ENCODE measurements around the gene MINPP1. TPM values are rescaled to one million over a fixed set of nuclear protein-coding genes. Genes with fewer than 3 reads are reported as not detected.

MINPP1 gene
- total RNA-seq, 1 experiment from 2014 or later: 22.1 TPM

- no peak for TF ChIP-seq ZBTB33 (IDR thresholded peaks at IDR 0.05; ENCODE audit: extremely low read depth, insufficient replicate concordance, low read length)
These were observed 81.1 kb downstream of the MINPP1 start (continued) for GRCh38 chr10:87585565-87586514.

GRCh38 chr10:87589645-87590051, 85.0 kb downstream of the MINPP1 start:
- no peaks in the 10 kb centered on the region for H3K9me3 ChIP-seq (ENCODE audit: control insufficient read depth in 1 of 2, insufficient read depth in 1 of 2, low read depth in 1 of 2, low read length in 2 of 2)
- H2AFZ ChIP-seq (ENCODE audit: low read depth, low read length, poor library complexity, severe bottlenecking): no peak overlapping the region
- POLR2A ChIA-PET: no interaction called here
- TF ChIP-seq JUND (IDR thresholded peaks at IDR 0.05): no peak
- TF ChIP-seq ZFX (IDR thresholded peaks at IDR 0.05): no peak
- TF ChIP-seq REST (IDR thresholded peaks at IDR 0.05; ENCODE audit: low read depth): no peak
- H3K4me2 ChIP-seq (ENCODE audit: low read length): no peak overlapping the region
- BruUV-seq (replicated peaks): no TSS peak
- ATAC-seq: no peak
- H3K27ac ChIP-seq (ENCODE audit: low read depth, low read length): no peak overlapping the region
- no peak overlapping the region for H3K9ac ChIP-seq (ENCODE audit: low read length)
- no peaks in the 10 kb centered on the region for H3K79me2 ChIP-seq (ENCODE audit: insufficient read depth, low read length)
- CTCF ChIA-PET: no interaction called here
- no peak overlapping the region for H3K4me3 ChIP-seq (replicated peaks in 1 of 2; ENCODE audit: low read depth in 1 of 2, low read length in 2 of 2)
- H3K27me3 ChIP-seq (ENCODE audit: insufficient read depth, low read length): no peaks in the 10 kb centered on the region
- H3K36me3 ChIP-seq (ENCODE audit: control insufficient read depth in 1 of 2, insufficient read depth in 2 of 2, low read length in 2 of 2): no peaks in the 10 kb centered on the region
- H3K4me1 ChIP-seq (ENCODE audit: control insufficient read depth in 1 of 2, insufficient read depth in 2 of 2, low read length in 2 of 2): peaks cover 11 to 12% of the 10 kb centered on the region in 2 experiments
- H3K9me2 ChIP-seq (ENCODE audit: insufficient read depth): no peaks in the 10 kb centered on the region
- RAD21 ChIA-PET (ENCODE audit: low non-redundant PET in 1 of 2, low total read pairs in 2 of 2, uncharacterized antibody in 2 of 2, unreplicated experiment in 2 of 2): no interaction called here
- intact Hi-C loops (cut with micrococcal nuclease): no loop called here
- no peaks in the 10 kb centered on the region for H4K20me1 ChIP-seq (ENCODE audit: insufficient read depth)
- DNase-seq (ENCODE audit: low read depth, low spot score): no peak
